Duodenal mucosa (tissue), 2 donors: ENCODE data around the gene ARHGAP8.
"Not testable (repeated sequence)": the region's sequence is repeated elsewhere in the genome, so short reads cannot be mapped to it uniquely, and the experiment has no call there.

Experiments
- H3K27ac ChIP-seq: one replicate; pipeline ENCODE4 v1.7.0; 2013; ENCODE audit warnings: low read depth, low read length
- H3K27me3 ChIP-seq, 2 donors: one replicate each; pipeline ENCODE4 v1.7.0; 2013; ENCODE audit warnings: low read length in 2 of 2, control low read depth in 1 of 2; ENCODE audit not compliant: insufficient read depth in 2 of 2, control insufficient read depth in 1 of 2
- H3K36me3 ChIP-seq, 2 donors: one replicate each; pipeline ENCODE4 v1.7.0; 2013; ENCODE audit warnings: low read length in 2 of 2, control low read depth in 1 of 2; ENCODE audit not compliant: insufficient read depth in 2 of 2, control insufficient read depth in 1 of 2
- H3K4me1 ChIP-seq, 2 donors: one replicate each; pipeline ENCODE4 v1.7.0; 2013; ENCODE audit warnings: low read length in 2 of 2, control low read depth in 1 of 2; ENCODE audit not compliant: insufficient read depth in 2 of 2, control insufficient read depth in 1 of 2
- H3K4me3 ChIP-seq, 2 donors: one replicate each; pipeline ENCODE4 v1.7.0; 2013; ENCODE audit warnings: low read length in 2 of 2, low read depth in 1 of 2
- H3K9ac ChIP-seq, 2 donors: one replicate each; pipeline ENCODE4 v1.7.0; 2013; ENCODE audit warnings: low read length in 2 of 2, low read depth in 1 of 2
- H3K9me3 ChIP-seq, 2 donors: one replicate each; pipeline ENCODE4 v1.7.0; 2013; ENCODE audit warnings: low read length in 2 of 2, control low read depth in 1 of 2; ENCODE audit not compliant: control insufficient read depth in 1 of 2

ARHGAP8 gene

GRCh38 chr22:44898236-44898635, 145.9 kb downstream of the ARHGAP8 start:
- Histone ChIP-seq H3K9ac (no peak overlapping the region), H3K36me3 (no peaks in the 10 kb centered on the region), H3K4me1 (no peaks in the 10 kb centered on the region), H3K27me3 (no peaks in the 10 kb centered on the region), H3K4me3 (no peak overlapping the region), H3K9me3 (peaks cover 17 to 22% of the 10 kb centered on the region in 2 donors), H3K27ac (no peak overlapping the region)

- H3K4me1 ChIP-seq: no peaks in the 10 kb centered on the region
- no peak overlapping the region for H3K9ac ChIP-seq
- H3K27me3 ChIP-seq: no peaks in the 10 kb centered on the region
- peaks cover 17 to 22% of the 10 kb centered on the region in 2 donors for H3K9me3 ChIP-seq
- H3K27ac ChIP-seq: no peak overlapping the region
- no peak overlapping the region for H3K4me3 ChIP-seq
- H3K36me3 ChIP-seq: no peaks in the 10 kb centered on the region
Observed at GRCh38 chr22:44901301-44901700, 148.9 kb downstream of the ARHGAP8 start.

GRCh38 chr22:44903164-44903563, 150.8 kb downstream of the ARHGAP8 start:
- not testable (repeated sequence) for H3K27ac ChIP-seq, H3K9ac ChIP-seq, H3K4me1 ChIP-seq, H3K4me3 ChIP-seq, H3K27me3 ChIP-seq, H3K36me3 ChIP-seq
- H3K9me3 ChIP-seq: peaks cover 17 to 22% of the 10 kb centered on the region in 2 donors

- H3K9me3 ChIP-seq: peaks cover 17 to 22% of the 10 kb centered on the region in 2 donors
- not testable (repeated sequence) for H3K4me1 ChIP-seq, H3K27ac ChIP-seq, H3K9ac ChIP-seq, H3K4me3 ChIP-seq, H3K27me3 ChIP-seq, H3K36me3 ChIP-seq
Observed at GRCh38 chr22:44904492-44905152, 152.2 kb downstream of the ARHGAP8 start.

DNA sequence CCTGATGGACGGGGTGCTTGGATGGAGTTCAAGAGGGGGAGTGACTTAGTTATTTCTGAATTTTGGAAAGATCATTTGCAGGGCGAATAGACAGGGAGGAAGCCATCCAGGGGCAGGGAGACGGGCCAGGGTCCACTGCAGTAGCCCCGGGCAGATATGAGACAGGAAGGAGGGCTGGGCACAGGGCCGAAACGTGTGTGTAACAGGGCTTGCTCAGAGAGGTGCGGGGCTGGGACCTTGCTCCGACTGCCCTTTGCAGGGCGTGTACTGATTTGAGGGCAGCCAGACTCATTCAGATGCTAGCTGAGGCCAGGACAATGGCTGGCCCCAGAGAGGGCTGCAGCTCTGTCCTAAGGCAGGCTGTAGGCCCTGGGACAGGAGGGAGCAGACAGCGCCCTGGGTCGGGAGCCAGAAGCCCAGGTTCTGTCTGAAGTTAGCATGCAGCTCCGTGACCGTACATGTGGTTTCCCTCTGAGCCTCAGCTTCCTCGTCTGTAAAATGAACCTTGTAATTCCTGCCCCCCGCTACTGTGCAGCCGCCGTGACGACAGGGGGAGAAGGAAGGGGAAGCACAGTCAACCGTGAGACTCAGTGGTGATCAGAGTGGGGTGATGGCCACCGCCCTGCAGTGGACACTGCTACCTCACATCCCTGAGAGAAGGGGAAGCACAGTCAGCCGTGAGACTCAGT, 154.0 kb downstream of the ARHGAP8 start:
- H3K27me3 ChIP-seq: no peaks in the 10 kb centered on the region
- H3K9me3 ChIP-seq: peaks cover 6 to 8% of the 10 kb centered on the region in 2 donors
- H3K9ac ChIP-seq: no peak overlapping the region
- no peaks in the 10 kb centered on the region for H3K4me1 ChIP-seq
- no peak overlapping the region for H3K4me3 ChIP-seq
- H3K27ac ChIP-seq: no peak overlapping the region
- H3K36me3 ChIP-seq: no peaks in the 10 kb centered on the region

- H3K4me1 ChIP-seq: no peaks in the 10 kb centered on the region
- no peaks in the 10 kb centered on the region for H3K27me3 ChIP-seq
- peaks cover 0 to under 1% of the 10 kb centered on the region in 2 donors for H3K9me3 ChIP-seq
- no peak overlapping the region for H3K9ac ChIP-seq
- no peak overlapping the region for H3K4me3 ChIP-seq
- H3K36me3 ChIP-seq: no peaks in the 10 kb centered on the region
- no peak overlapping the region for H3K27ac ChIP-seq
Observed at GRCh38 chr22:44906999-44907644, 154.7 kb downstream of the ARHGAP8 start.

- Histone ChIP-seq H3K4me3 (no peak overlapping the region), H3K27ac (no peak overlapping the region), H3K9me3 (no peaks in the 10 kb centered on the region), H3K27me3 (no peaks in the 10 kb centered on the region), H3K4me1 (no peaks in the 10 kb centered on the region), H3K9ac (no peak overlapping the region), H3K36me3 (no peaks in the 10 kb centered on the region)
Observed at GRCh38 chr22:44907765-44908737, 155.7 kb downstream of the ARHGAP8 start.

- Histone ChIP-seq H3K27me3 (no peaks in the 10 kb centered on the region), H3K36me3 (no peaks in the 10 kb centered on the region)
Observed at GRCh38 chr22:44909241-44909640, 156.9 kb downstream of the ARHGAP8 start.

More at GRCh38 chr22:44909241-44909640, 156.9 kb downstream of the ARHGAP8 start:
- no peak overlapping the region for H3K27ac ChIP-seq
- H3K4me1 ChIP-seq: no peaks in the 10 kb centered on the region
- H3K4me3 ChIP-seq: no peak overlapping the region
- H3K9me3 ChIP-seq: no peaks in the 10 kb centered on the region
- H3K9ac ChIP-seq: no peak overlapping the region
